HG03521 (cell line): ENCODE data around the gene LMX1B.

Experiments used
- ATAC-seq: cut with Tn5 transposase; IDR thresholded peaks from one replicate; pipeline ENCODE4 v1.9.1; 2021; ENCODE audit warnings: mild to moderate bottlenecking, moderate library complexity; ENCODE audit not compliant: unreplicated experiment

Gene LMX1B

GRCh38 chr9:126604059-126605055 lies 9.4 kb upstream of the LMX1B start:
- no peak for ATAC-seq

GRCh38 chr9:126605792-126606482 lies 7.8 kb upstream of the LMX1B start:
- ATAC-seq, result no peak

- ATAC-seq, result no peak
Observed at GRCh38 chr9:126606483-126606870, 7.3 kb upstream of the LMX1B start.

- ATAC-seq, result no peak
Observed at GRCh38 chr9:126607086-126607485, 6.6 kb upstream of the LMX1B start.

- ATAC-seq, result no peak
Observed at GRCh38 chr9:126607731-126608130, 6.0 kb upstream of the LMX1B start.

GRCh38 chr9:126608551-126608950 lies 5.2 kb upstream of the LMX1B start:
- ATAC-seq, result no peak

GRCh38 chr9:126609191-126609590 lies 4.5 kb upstream of the LMX1B start:
- no peak for ATAC-seq

- ATAC-seq, result no peak
Observed at GRCh38 chr9:126609711-126610388, 3.9 kb upstream of the LMX1B start.

- ATAC-seq, result no peak
Observed at GRCh38 chr9:126611193-126611591, 2.5 kb upstream of the LMX1B start.

GRCh38 chr9:126611592-126612325 lies 2.0 kb upstream of the LMX1B start:
- ATAC-seq, result peak; percentile 53

GRCh38 chr9:126612326-126612812 lies 1.4 kb upstream of the LMX1B start:
- no peak for ATAC-seq

- no peak for ATAC-seq
Observed at GRCh38 chr9:126612813-126613641, 701 bp upstream of the LMX1B start.

GRCh38 chr9:126614088-126614454 lies 343 bp downstream of the LMX1B start:
- ATAC-seq, result no peak

- ATAC-seq, result no peak
Observed at GRCh38 chr9:126614455-126615244, 922 bp downstream of the LMX1B start.

GRCh38 chr9:126615245-126615790 lies 1.6 kb downstream of the LMX1B start:
- no peak for ATAC-seq

- ATAC-seq, result no peak
Observed at GRCh38 chr9:126615791-126616447, 2.2 kb downstream of the LMX1B start.

GRCh38 chr9:126616521-126616976 lies 2.8 kb downstream of the LMX1B start:
- ATAC-seq, result no peak
